Spleen (tissue), 7 donors: Measurements from ENCODE around the gene GSDMA.

Experiments used
- POLR2A ChIP-seq, 3 donors: fragments of 450-650 bp; IDR thresholded peaks; one replicate each; pipeline ENCODE4 v1.5.1; 2017; ENCODE audit warnings: antibody characterized with exemption in 3 of 3, mild to moderate bottlenecking in 1 of 3
- POLR2AphosphoS5 ChIP-seq, 3 donors: sonication (generic); formaldehyde crosslinking; IDR thresholded peaks; one replicate each; pipeline ENCODE4 v1.5.1; 2017; ENCODE audit warnings: antibody characterized with exemption in 3 of 3
- TF ChIP-seq, protein P1 (sequence below), 11 experiments: fragments of 200-600 bp in 7 of 11; fragments of 450-650 bp in 4 of 11; sonication (generic) in 4 of 11; IDR thresholded peaks in 8 of 11; conservative IDR thresholded peaks in 3 of 11; 1 replicate in 7 of 11; 2 replicates in 4 of 11; pipeline versions ENCODE4 v1.4.0 to v1.8.0; 2016 to 2021; ENCODE audit warnings: antibody characterized with exemption in 11 of 11, inconsistent platforms in 4 of 11, mild to moderate bottlenecking in 1 of 11
- donor health status: DM: no; HTN: no; CAD: no; lungs with moderate emphysema.
- donor health status: DM: no; HTN: no; CAD: no.
- donor health status: DM: no; HTN: no; CAD: no.

DNA sequence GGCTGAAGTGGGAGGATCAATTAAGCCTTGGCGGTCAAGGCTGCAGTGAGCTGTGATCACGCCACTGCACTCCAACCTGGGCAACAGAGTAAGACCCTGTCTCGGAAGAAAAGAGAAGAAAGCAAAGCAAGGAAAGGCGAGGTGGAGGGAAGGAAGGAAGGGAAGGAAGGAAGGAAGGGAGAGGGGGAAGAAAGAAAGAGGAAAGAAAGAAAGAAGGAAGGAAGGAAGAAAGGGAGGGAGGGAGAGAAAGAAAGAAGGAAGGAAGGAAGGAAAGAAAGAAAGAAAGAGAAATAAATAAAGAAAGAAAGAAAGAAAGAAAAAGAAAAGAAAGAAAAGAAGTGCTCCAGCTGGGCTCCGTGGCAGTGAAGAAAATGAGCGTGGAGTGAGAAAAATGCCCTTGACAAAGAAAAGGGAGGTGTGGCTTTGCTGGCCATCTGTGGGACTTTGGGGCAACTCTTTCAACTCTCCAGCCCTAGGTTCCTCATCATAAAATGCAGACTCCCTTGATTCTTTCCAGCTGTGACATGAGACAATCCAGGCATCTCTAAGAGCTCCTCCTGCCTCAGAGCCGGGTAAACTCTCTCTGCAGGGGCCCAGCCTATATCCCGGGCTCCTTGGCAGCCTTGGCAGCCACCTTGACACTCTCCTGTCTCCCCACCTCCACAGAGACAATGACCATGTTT is 2.4 kb downstream of the GSDMA start:
- TF ChIP-seq POLR2A (IDR thresholded peaks at IDR 0.05) (no peak), POLR2AphosphoS5 (IDR thresholded peaks at IDR 0.05) (no peak)
- TF ChIP-seq, protein P1, sequence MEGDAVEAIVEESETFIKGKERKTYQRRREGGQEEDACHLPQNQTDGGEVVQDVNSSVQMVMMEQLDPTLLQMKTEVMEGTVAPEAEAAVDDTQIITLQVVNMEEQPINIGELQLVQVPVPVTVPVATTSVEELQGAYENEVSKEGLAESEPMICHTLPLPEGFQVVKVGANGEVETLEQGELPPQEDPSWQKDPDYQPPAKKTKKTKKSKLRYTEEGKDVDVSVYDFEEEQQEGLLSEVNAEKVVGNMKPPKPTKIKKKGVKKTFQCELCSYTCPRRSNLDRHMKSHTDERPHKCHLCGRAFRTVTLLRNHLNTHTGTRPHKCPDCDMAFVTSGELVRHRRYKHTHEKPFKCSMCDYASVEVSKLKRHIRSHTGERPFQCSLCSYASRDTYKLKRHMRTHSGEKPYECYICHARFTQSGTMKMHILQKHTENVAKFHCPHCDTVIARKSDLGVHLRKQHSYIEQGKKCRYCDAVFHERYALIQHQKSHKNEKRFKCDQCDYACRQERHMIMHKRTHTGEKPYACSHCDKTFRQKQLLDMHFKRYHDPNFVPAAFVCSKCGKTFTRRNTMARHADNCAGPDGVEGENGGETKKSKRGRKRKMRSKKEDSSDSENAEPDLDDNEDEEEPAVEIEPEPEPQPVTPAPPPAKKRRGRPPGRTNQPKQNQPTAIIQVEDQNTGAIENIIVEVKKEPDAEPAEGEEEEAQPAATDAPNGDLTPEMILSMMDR (IDR thresholded peaks at IDR 0.05 in 8 of 11, conservative IDR thresholded peaks at IDR 0.05 in 3 of 11), result no peak
